ENCODE measurements around the gene KIAA1755.
A peak's percentile ranks its signal among the peaks of the same experiment; 100 is the strongest.
"Not testable (repeated sequence)": the region's sequence is repeated elsewhere in the genome, so short reads cannot be mapped to it uniquely, and the experiment has no call there.

Gene KIAA1755

GRCh38 chr20:38269715-38270114 lies 9.2 kb upstream of the KIAA1755 start:
- H3K27ac ChIP-seq = no peak overlapping the region
- H3K4me3 ChIP-seq = no peak overlapping the region

DNA sequence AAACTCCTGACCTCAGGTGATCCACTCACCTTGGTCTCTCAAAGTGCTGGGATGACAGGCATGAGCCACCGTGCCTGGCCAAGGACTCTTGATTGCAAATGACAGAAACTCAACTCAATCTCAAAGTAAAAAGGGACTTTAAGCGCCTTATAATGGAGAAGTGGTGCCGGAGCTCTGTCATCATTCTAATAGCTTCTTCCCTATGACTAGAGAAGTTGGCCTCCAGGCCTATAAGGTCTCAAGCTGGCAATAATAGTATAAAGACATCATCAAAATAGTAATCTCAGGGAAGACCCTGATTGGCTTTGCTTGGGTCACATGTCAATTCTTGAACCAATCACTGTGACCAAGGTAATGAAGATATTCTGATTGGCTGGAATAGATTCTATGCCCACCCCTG lies 8.5 kb upstream of the KIAA1755 start:
- Histone ChIP-seq H3K27ac (no peak overlapping the region), H3K4me3 (no peak overlapping the region)

DNA sequence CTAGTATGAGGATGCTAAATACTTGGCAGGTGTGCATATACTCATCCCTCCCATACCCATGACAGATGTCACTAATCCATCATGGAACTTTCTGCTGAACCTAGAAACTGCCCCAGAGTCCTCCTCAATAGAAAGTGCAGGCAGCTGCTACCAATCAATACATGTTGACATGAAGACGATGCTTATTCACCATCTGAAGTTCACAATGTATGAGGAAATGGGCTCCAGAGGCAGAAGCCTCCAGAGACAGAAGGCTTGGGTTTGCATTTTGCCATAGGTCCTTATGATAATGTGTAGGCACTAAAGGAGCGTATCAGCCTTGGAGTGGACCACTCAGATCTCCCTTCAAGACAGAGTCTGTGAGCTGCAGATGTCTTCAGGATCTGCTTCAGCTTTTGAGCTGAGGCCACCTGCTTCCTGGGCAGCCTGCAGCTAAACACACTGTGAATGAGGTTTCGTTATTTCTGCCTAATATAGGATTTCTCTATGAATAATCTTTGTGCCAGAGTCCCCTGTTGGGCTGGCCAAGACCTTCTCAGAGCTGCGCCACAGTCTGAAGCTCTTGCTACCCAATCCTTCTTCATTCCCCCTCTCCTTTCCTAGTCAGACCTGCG lies 7.5 kb upstream of the KIAA1755 start:
- no peak overlapping the region for H3K4me3 ChIP-seq
- no peak overlapping the region for H3K27ac ChIP-seq

GRCh38 chr20:38267296-38267695 lies 6.8 kb upstream of the KIAA1755 start:
- no peak overlapping the region for H3K27ac ChIP-seq

DNA sequence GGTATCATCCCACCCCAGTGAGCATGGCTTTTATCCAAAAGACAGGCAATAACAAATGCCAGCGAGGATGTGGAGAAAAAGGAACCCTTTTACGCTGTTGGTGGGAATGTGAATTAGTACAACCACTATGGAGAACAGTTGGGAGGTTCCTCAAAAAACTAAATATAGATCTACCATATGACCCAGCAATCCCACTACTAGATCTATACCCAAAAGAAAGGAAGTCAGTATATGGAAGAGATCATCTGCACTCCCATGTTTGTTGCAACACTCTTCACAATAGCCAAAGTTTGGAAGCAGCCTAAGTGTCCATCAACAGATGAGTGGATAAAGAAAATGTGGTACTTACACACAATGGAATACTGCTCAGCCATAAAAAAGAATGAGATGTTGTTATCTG lies 5.9 kb upstream of the KIAA1755 start:
- H3K4me3 ChIP-seq = no peak overlapping the region
- no peak overlapping the region for H3K27ac ChIP-seq

More at GRCh38 chr20:38267296-38267695, 6.8 kb upstream of the KIAA1755 start:
- H3K4me3 ChIP-seq = no peak overlapping the region

DNA sequence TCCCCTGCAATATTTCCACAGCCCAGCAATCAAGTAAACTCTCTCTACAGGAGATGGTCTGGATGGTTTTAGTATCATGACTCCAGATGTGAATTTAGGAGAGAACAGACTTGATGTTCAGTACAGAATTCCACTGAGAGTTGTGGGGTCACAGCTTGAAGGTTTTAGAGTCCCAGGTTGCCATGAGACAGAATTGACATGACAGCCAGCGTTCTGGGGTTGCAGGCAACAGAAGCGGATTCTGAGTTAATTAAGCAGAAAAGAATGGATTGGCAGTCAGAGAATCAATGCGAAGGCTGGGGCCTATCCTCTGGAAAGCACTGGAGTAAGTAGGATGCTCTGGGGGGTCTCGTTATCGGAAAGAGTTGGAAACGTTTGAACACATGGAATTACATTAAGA lies 2.4 kb upstream of the KIAA1755 start:
- no peak overlapping the region for H3K27ac ChIP-seq
- no peak overlapping the region for H3K4me3 ChIP-seq

DNA sequence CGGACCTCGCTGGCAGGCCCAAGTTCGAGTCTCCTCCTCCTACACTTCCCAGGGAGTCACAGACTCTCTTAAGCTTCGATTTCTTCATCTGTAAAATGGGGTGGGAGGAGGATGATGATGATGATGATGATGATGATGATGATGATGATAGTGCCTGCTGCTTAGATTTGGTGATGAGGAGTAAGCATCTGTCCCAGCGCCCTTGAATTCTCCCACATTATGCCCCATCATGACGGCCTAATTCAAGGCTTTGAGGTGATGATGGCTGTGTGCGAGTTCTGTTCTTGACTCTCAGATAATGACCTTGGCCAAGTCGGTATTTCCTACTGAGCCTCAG lies 487 bp upstream of the KIAA1755 start:
- peak overlapping the region in 3 of 7 experiments; percentile 20 to 33 (median 28) for H3K4me3 ChIP-seq
- peak overlapping the region in 6 of 21 experiments; percentile 4 to 75 (median 44) for H3K27ac ChIP-seq

- H3K4me3 ChIP-seq = peak overlapping the region in 5 of 7 experiments; percentile 3 to 33 (median 20)
- H3K27ac ChIP-seq = peak overlapping the region in 14 of 21 experiments; percentile 4 to 75 (median 49)
Measured at GRCh38 chr20:38260025-38260377, 534 bp downstream of the KIAA1755 start.

GRCh38 chr20:38258545-38259215 lies 1.9 kb downstream of the KIAA1755 start:
- no peak overlapping the region for H3K4me3 ChIP-seq
- H3K27ac ChIP-seq = no peak overlapping the region

GRCh38 chr20:38256966-38257365 lies 3.6 kb downstream of the KIAA1755 start:
- Histone ChIP-seq H3K27ac (no peak overlapping the region), H3K4me3 (no peak overlapping the region)

- Histone ChIP-seq H3K4me3 (no peak overlapping the region), H3K27ac (peak overlapping the region in 5 of 21 experiments; percentile 10 to 52 (median 27))
Measured at GRCh38 chr20:38256021-38256420, 4.5 kb downstream of the KIAA1755 start.

- Histone ChIP-seq H3K27ac (peak overlapping the region in 5 of 21 experiments; percentile 2 to 57 (median 25)), H3K4me3 (no peak overlapping the region)
Measured at GRCh38 chr20:38255393-38255792, 5.1 kb downstream of the KIAA1755 start.

DNA sequence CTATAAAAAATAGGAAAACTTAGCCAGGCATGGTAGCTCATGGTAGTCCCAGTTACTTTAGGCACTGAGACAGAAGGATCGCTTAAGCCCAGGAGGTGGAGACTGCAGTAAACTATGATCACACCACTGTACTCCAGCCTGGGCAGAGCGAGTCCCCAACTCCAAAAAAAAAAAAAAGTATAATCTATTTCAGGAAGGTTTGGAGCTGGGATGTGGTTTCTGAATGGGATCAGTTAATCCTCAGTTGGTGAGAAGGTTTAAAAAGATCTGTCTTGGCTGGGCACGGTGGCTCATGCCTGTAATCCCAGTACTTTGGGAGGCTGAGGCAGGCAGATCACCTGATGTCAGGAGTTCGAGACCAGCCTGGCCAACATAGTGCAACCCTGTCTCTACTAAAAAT lies 5.9 kb downstream of the KIAA1755 start:
- H3K4me3 ChIP-seq = not testable (repeated sequence)
- H3K27ac ChIP-seq = peak overlapping the region in 2 of 21 experiments; percentile 25 to 57

DNA sequence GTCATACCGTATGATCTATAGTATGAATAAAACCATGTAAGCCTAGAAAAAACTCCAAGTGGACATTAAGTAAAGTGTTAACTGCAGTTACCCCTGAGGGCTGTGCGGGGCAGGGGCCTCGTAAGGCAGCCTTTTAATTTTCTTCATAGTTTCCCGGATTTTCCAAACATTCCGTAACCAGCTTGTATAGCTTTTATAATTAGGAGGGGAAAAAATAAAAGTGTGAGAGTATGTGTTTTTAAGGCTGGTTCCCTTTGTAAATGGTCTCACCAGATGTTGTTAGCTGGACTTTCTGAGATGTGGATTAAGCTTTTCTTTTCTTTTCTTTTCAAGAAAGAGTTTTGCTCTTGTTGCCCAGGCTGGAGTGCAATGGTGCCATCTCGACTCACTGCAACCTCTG lies 7.0 kb downstream of the KIAA1755 start:
- no peak overlapping the region for H3K27ac ChIP-seq
- no peak overlapping the region for H3K4me3 ChIP-seq

GRCh38 chr20:38252292-38253288 lies 7.9 kb downstream of the KIAA1755 start:
- Histone ChIP-seq H3K27ac (peak overlapping the region in 10 of 21 experiments; percentile 1 to 65 (median 45)), H3K4me3 (no peak overlapping the region)

DNA sequence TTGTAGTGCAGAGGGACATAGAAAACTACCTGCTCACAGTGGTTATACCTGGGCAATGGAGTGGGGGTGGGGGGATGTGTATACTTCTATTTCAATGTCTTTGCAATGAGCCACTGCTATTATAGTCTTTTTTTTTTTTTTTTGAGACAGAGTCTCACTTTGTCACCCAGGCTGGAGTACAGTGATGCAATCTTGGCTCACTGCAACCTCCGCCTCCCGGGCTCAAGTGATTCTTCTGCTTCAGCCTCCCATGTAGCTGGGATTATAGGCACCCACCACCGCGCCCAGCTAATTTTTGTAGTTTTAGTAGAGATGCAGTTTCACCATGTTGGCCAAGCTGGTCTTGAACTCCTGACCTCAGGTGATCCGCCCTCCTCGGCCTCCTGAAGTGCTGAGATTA lies 9.1 kb downstream of the KIAA1755 start:
- H3K4me3 ChIP-seq, H3K27ac ChIP-seq: not testable (repeated sequence)

- Histone ChIP-seq H3K27ac (no peak overlapping the region), H3K4me3 (no peak overlapping the region)
Measured at GRCh38 chr20:38250609-38251008, 9.9 kb downstream of the KIAA1755 start.

DNA sequence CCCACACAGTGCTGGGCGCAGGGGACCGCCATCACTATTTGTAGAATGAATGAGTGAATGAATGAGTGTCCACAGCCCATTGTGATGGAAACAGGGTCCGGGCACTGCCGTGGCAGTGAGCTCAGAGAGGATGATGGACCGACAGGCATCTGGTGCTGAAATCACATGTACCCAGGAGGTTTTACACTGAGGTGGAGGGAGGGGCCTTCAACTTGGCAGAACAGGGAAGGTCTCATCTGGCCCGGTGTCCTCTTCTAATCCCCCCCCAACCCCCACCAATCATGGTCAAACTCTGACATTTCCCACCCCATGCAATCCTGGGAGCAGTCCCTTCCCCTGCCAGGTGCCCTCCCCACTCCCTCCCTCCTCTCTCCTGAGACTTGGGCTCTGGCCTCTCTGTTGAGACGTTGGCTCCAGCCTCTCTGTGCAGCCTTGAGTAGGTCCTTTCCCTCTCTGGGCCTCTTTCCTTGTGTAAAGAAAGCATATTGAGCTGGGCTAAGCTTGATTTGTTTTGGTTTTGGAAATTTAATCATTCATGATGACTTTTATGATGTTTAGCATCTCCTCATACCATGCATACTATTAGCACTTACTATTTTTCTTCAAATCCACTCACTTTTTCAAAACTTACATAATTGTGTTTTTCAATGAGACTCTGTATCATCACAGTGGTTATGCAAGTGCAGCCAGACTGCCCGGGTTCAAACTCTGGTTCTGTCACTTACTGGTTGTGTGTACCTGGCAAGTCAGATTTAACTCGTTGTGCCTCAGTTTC lies 10.8 kb downstream of the KIAA1755 start:
- Histone ChIP-seq H3K27ac (no peak overlapping the region), H3K4me3 (no peak overlapping the region)

GRCh38 chr20:38248133-38248532 lies 12.4 kb downstream of the KIAA1755 start:
- Histone ChIP-seq H3K27ac (no peak overlapping the region), H3K4me3 (no peak overlapping the region)

- not testable (repeated sequence) for H3K4me3 ChIP-seq, H3K27ac ChIP-seq
Measured at GRCh38 chr20:38247725-38248124, 12.8 kb downstream of the KIAA1755 start.
